AG04450 (cell line): ENCODE data around the gene ZNF442. TPM values are rescaled to one million over a fixed set of nuclear protein-coding genes. Genes with fewer than 3 reads are reported as not detected.
A peak's percentile ranks its signal among the peaks of the same experiment; 100 is the strongest.

Experiments used
- CTCF ChIA-PET: fragments of 300-600, 350-600 bp; formaldehyde crosslinking; extraction: SDS; loops from one replicate; lab custom pipeline; 2022; ENCODE audit warnings: antibody characterized with exemption, inconsistent platforms; lab: Charles Lee
- POLR2A ChIA-PET: fragments of 350-600 bp; formaldehyde crosslinking; extraction: SDS; loops from one replicate; lab custom pipeline; 2021; ENCODE audit warnings: antibody characterized with exemption, inconsistent platforms; lab: Yijun Ruan, JAX
- DNase-seq: peaks from one replicate; pipeline ENCODE4 v3.0.0-alpha.2; 2011; ENCODE audit warnings: low read depth, low spot score
- H3K27ac ChIP-seq: one replicate; pipeline ENCODE4 v1.5.1; 2012; ENCODE audit warnings: low read depth, low read length, control low read depth
- H3K27me3 ChIP-seq: one replicate; pipeline ENCODE4 v1.6.0; 2012; ENCODE audit warnings: low read length; ENCODE audit not compliant: control insufficient read depth, insufficient read depth
- H3K4me3 ChIP-seq: 2 replicates; pipeline ENCODE4 v1.5.1; 2011; ENCODE audit warnings: mild to moderate bottlenecking, low read depth, low read length, control low read depth
- H3K9me3 ChIP-seq: 2 replicates; pipeline ENCODE4 v1.5.1; 2012; ENCODE audit warnings: low read length; ENCODE audit not compliant: control insufficient read depth, insufficient read depth
- CTCF ChIP-seq: IDR thresholded peaks from 2 replicates; pipeline ENCODE4 v1.5.1; 2011; ENCODE audit warnings: low read depth, low read length, control low read depth, inconsistent platforms
- polyA plus RNA-seq: library from polyadenylated mRNA; depleted of rRNA; stranded (reverse); fragments of >200 nt; gene quantifications from 2 replicates; pipeline ENCODE4 v1.2.3, GENCODE V29; 2011

The ZNF442 gene
- polyA plus RNA-seq, 1 experiment: 1.4 TPM

- H3K4me3 ChIP-seq: peak within 1 kb of the TSS; percentile 85
- POLR2A ChIA-PET: interaction anchor here (0.6 to 1.4 kb wide), 3 partner anchors 32 to 617 kb away, joined by 3 to 11 read pairs (median 6); partner anchors contain the start of genes ZNF44 and ZNF442
- peak; percentile 72 for DNase-seq
- no peak for TF ChIP-seq CTCF
- CTCF ChIA-PET: interaction anchor here (0.6 to 3.9 kb wide), 4 partner anchors 9 to 37 kb away, joined by 3 to 15 read pairs (median 5); partner anchors contain the start of gene ZNF442
- H3K9me3 ChIP-seq: no peaks in the 10 kb centered on the region; the same call in 1 of the 2 replicates
- no peaks in the 10 kb centered on the region for H3K27me3 ChIP-seq
- peak within 1 kb of the TSS; percentile 31 for H3K27ac ChIP-seq
These were observed 32.0 kb downstream of the ZNF442 start, which contains the start of gene ZNF563 for GRCh38 chr19:12333162-12334159. Gene ZNF563 (minus strand): TSS chr19:12333633. CDS start chr19:12333482, 151 bp downstream.

- ChIA-PET POLR2A (no interaction called here), CTCF (interaction anchor here (1.4 to 3.9 kb wide), 2 partner anchors 34 to 272 kb away, joined by 3 to 15 read pairs; partner anchors contain the start of gene ZNF442)
- no peaks in the 10 kb centered on the region for H3K27me3 ChIP-seq
- H3K27ac ChIP-seq: no peak overlapping the region
- no peak overlapping the region for H3K4me3 ChIP-seq
- H3K9me3 ChIP-seq: no peaks in the 10 kb centered on the region; the same call in 1 of the 2 replicates
- no peak for TF ChIP-seq CTCF
- DNase-seq: no peak
These were observed 34.1 kb downstream of the ZNF442 start for GRCh38 chr19:12331211-12331941.

GRCh38 chr19:12330340-12330739, 35.1 kb downstream of the ZNF442 start:
- no peaks in the 10 kb centered on the region; the same call in 1 of the 2 replicates for H3K9me3 ChIP-seq
- no peak overlapping the region for H3K27ac ChIP-seq
- no peak for DNase-seq
- ChIA-PET POLR2A (no interaction called here), CTCF (interaction anchor here (1.4 kb wide), 1 partner anchor 271 kb away, joined by 3 read pairs; no protein-coding TSS in a partner anchor)
- no peak for TF ChIP-seq CTCF
- no peaks in the 10 kb centered on the region for H3K27me3 ChIP-seq
- no peak overlapping the region for H3K4me3 ChIP-seq

GRCh38 chr19:12325690-12326089, 39.8 kb downstream of the ZNF442 start:
- ChIA-PET CTCF (no interaction called here), POLR2A (no interaction called here)
- peaks cover 9% of the 10 kb centered on the region for H3K9me3 ChIP-seq
- TF ChIP-seq CTCF: no peak
- no peak overlapping the region for H3K27ac ChIP-seq
- H3K4me3 ChIP-seq: no peak overlapping the region
- DNase-seq: no peak
- no peaks in the 10 kb centered on the region for H3K27me3 ChIP-seq
